ENCODE measurements around the gene DEF6. TPM values are rescaled to one million over a fixed set of nuclear protein-coding genes. Genes with fewer than 3 reads are reported as not detected.
A peak's percentile ranks its signal among the peaks of the same experiment; 100 is the strongest.
"Not testable (repeated sequence)": the region's sequence is repeated elsewhere in the genome, so short reads cannot be mapped to it uniquely, and the experiment has no call there.

The DEF6 gene
- total RNA-seq, 1 donor from 2014 or later = 1.5 TPM

GRCh38 chr6:35307138-35307537 is 9.5 kb downstream of the DEF6 start:
- not testable (repeated sequence) for DNase-seq (ENCODE audit: low spot score); ATAC-seq

- not testable (repeated sequence) for ATAC-seq; DNase-seq (ENCODE audit: low spot score)
Observed at GRCh38 chr6:35308543-35308942, 10.9 kb downstream of the DEF6 start.

DNA sequence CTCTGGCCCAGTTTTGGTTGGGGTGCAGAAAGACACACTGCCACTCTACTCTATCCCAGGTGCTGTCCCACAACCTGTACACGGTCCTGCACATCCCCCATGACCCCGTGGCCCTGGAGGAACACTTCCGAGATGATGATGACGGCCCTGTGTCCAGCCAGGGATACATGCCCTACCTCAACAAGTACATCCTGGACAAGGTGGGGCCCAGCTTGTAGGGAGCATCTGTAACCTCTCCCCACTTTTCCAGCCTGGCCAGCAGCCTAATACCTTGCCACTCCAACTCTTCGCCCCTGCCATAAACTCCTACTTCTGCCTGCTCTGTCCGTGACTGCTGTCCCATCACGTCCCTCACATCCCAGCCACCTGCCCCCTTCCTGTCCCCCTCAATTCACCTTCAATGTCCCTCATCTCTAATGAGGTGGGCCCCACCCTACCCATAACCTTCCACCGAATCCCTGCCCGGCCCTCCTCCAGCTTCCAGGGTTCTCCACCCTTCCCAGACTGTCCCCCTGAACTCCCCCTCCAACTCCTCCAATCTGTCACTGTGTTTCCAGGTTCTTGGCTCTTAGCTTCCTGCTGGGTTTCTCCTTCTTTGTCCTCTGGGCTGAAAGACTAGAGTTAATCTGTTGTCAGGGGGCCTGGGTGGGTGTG is 12.1 kb downstream of the DEF6 start:
- no peak for DNase-seq (ENCODE audit: low spot score)
- ATAC-seq = no peak

GRCh38 chr6:35310265-35310831 is 12.7 kb downstream of the DEF6 start:
- ATAC-seq (no peak), DNase-seq (ENCODE audit: low spot score) (no peak)

- ATAC-seq (no peak), DNase-seq (ENCODE audit: low spot score) (no peak)
Observed at GRCh38 chr6:35311390-35312075, 13.9 kb downstream of the DEF6 start.

GRCh38 chr6:35312076-35312800 is 14.6 kb downstream of the DEF6 start:
- DNase-seq (ENCODE audit: low spot score) (no peak), ATAC-seq (no peak)

DNA sequence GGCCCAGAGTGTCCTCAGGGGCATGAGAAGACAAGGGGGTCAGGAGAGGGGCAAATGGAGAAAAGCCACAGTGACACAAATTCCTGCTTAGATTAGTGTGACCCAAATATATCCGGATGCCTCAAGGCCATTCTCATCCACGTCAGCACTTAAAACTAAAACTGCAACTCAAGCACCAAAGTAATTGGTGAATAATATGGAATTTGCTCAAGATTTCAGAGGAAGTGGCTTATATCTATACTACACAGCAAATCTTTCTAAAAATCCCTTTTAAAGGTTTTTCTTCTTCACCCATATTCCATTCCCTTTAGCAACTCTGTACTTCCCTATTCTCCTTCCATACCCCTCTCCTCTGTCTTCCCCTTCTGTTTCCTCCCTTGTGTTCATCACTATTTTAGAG is 15.2 kb downstream of the DEF6 start:
- ATAC-seq (no peak), DNase-seq (ENCODE audit: low spot score) (no peak)

- peak; percentile 41 for ATAC-seq
- no peak for DNase-seq (ENCODE audit: low spot score)
Observed at GRCh38 chr6:35317483-35318195, 20.0 kb downstream of the DEF6 start.

- peak; percentile 99 for ATAC-seq
Observed at GRCh38 chr6:35318196-35319171, 20.9 kb downstream of the DEF6 start.

DNA sequence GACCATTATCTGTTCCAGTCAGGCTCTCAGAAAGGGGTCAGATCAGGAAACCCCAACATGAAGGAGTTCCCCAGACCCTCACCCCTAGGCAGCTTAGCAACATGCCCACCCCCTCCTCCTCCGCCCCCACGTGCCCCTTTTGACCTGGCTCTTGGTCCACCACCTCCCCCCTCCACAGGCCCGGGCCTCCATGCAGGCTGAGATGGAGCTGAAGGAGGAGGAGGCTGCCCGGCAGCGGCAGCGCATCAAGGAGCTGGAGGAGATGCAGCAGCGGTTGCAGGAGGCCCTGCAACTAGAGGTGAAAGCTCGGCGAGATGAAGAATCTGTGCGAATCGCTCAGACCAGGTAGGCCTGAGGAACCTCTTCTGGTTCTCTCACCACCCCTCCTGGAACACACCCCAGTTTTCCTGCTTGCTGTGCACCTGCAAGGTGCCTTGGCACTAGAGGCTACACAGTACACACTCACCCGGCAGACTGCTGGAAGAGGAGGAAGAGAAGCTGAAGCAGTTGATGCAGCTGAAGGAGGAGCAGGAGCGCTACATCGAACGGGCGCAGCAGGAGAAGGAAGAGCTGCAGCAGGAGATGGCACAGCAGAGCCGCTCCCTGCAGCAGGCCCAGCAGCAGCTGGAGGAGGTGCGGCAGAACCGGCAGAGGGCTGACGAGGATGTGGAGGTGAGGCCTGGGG is 21.9 kb downstream of the DEF6 start:
- DNase-seq (ENCODE audit: low spot score) (no peak), ATAC-seq (no peak)

More at GRCh38 chr6:35318196-35319171, 20.9 kb downstream of the DEF6 start:
- DNase-seq (ENCODE audit: low spot score) = peak; percentile 94

GRCh38 chr6:35320031-35320410 is 22.4 kb downstream of the DEF6 start:
- DNase-seq (ENCODE audit: low spot score) (no peak), ATAC-seq (no peak)

- no peak for DNase-seq (ENCODE audit: low spot score)
- ATAC-seq = no peak
Observed at GRCh38 chr6:35321091-35321490, 23.5 kb downstream of the DEF6 start.

DNA sequence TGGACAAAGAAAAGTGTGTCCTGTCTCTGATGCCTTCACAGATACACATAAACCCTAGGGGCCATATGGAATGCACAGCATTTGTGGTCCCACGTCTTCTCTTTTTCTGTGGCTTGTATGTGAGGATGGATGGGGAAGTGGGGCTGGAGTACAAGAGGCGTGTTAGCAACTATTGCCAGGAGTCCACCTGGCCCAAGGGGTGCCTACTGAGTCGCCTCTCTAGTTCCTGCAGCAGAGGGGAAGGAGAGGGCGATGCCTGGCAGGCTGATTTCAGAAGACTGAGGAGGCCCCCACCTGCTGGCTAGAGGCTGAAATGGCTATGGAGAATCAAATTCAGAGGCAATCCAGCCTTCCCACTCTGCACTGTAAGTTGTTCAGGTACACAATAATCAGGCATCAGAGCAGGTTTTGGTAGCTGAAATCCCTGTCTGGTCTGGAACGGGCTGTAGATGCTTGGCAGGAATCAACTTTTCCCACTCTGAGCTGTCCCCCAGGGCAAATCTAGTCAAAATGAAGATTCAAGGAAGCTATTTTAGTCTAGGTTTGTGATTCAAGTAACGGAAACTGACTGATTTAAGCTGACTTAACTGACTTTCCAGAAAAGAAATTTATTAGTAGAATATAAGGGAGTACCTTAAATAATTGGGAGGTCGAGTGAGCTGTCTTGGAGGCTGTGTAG is 29.9 kb downstream of the DEF6 start:
- ATAC-seq (peak; percentile 88), DNase-seq (ENCODE audit: low spot score) (no peak)

DNA sequence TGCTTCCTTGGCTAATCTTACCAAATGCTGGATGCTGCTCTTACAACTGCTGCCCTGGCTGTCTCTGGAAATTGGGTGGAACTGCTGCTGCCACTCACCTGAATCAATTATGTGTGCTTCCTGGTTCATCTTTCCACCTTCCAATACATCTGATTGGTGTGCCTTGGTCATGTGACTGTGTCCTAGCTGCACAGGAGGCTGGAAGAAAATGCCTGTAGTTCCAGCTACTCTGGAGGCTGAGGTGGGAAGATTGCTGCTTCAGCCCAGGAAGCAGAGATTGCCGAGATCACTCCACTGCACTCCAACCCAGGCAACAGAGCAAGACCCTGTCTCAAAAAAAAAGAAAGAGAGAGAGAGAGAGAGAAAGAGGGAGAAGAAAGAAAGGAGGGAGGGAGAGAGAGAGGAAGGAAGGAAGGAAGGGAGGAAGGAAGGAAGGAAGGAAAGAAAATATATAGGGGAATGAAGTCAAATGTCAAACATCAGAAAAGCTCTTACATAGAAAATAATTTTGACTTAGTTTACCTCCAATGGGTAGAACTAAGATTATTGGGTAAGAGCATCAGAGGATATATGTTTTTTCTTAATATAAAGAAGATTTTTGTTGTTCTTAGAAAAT is 30.6 kb downstream of the DEF6 start:
- DNase-seq (ENCODE audit: low spot score) (no peak), ATAC-seq (no peak)

- not testable (repeated sequence) for DNase-seq (ENCODE audit: low spot score); ATAC-seq
Observed at GRCh38 chr6:35328965-35329364, 31.3 kb downstream of the DEF6 start.

- ATAC-seq = no peak
- no peak for DNase-seq (ENCODE audit: low spot score)
Observed at GRCh38 chr6:35330541-35331119, 33.0 kb downstream of the DEF6 start.

GRCh38 chr6:35332074-35332887 is 34.7 kb downstream of the DEF6 start:
- peak; percentile 93 for DNase-seq (ENCODE audit: low spot score)
- peak; percentile 96 for ATAC-seq
